Neuronal stem cell (in vitro differentiated cells): ENCODE data around the gene TRPM2.

Experiments
- DNase-seq: peaks from one replicate; pipeline ENCODE4 v3.0.0-alpha.2; 2013; ENCODE audit warnings: low spot score
- H2AFZ ChIP-seq: one replicate; pipeline ENCODE4 v1.6.1; 2013; ENCODE audit warnings: mild to moderate bottlenecking, low read length, inconsistent platforms
- H2AK5ac ChIP-seq: 2 replicates; pipeline ENCODE4 v1.6.1; 2013; ENCODE audit warnings: low read depth, mild to moderate bottlenecking, inconsistent platforms, low read length, moderate library complexity, mixed read lengths
- H2BK120ac ChIP-seq: 2 replicates; pipeline ENCODE4 v1.6.1; 2013; ENCODE audit warnings: low read depth, mild to moderate bottlenecking, inconsistent platforms, low read length, moderate library complexity, mixed read lengths
- H2BK12ac ChIP-seq: one replicate; pipeline ENCODE4 v1.6.1; 2013; ENCODE audit warnings: low read length, inconsistent platforms
- H2BK15ac ChIP-seq: 2 replicates; pipeline ENCODE4 v1.6.1; 2013; ENCODE audit warnings: mild to moderate bottlenecking, low read length, inconsistent platforms, mixed read lengths
- H2BK5ac ChIP-seq: one replicate; pipeline ENCODE4 v1.6.1; 2013; ENCODE audit warnings: inconsistent platforms, mild to moderate bottlenecking, low read length, moderate library complexity
- H3K14ac ChIP-seq: one replicate; pipeline ENCODE4 v1.6.1; 2013; ENCODE audit warnings: low read length, inconsistent platforms
- H3K18ac ChIP-seq: 2 replicates; pipeline ENCODE4 v1.6.1; 2013; ENCODE audit warnings: low read length, inconsistent platforms
- H3K23ac ChIP-seq: 2 replicates; pipeline ENCODE4 v1.6.1; 2013; ENCODE audit warnings: low read depth, mild to moderate bottlenecking, mixed read lengths, low read length, inconsistent platforms; ENCODE audit not compliant: poor library complexity
- H3K27ac ChIP-seq: replicated peaks from 3 replicates; pipeline ENCODE4 v1.5.1; 2013; ENCODE audit warnings: low read length, inconsistent platforms
- H3K27me3 ChIP-seq, 3 experiments: 2 replicates each; pipeline ENCODE4 v1.6.1; 2013; ENCODE audit warnings: low read length in 3 of 3, mild to moderate bottlenecking in 2 of 3, inconsistent platforms in 1 of 3, low read depth in 1 of 3, mixed read lengths in 1 of 3, moderate library complexity in 1 of 3; ENCODE audit not compliant: control insufficient read depth in 3 of 3, insufficient read depth in 3 of 3
- H3K36me3 ChIP-seq, 2 donors: replicated peaks in 1 of 2; 2 replicates each; pipeline ENCODE4 v1.6.1; 2013; ENCODE audit warnings: low read length in 2 of 2; ENCODE audit not compliant: control insufficient read depth in 2 of 2, insufficient read depth in 2 of 2
- H3K4ac ChIP-seq: 2 replicates; pipeline ENCODE4 v1.6.1; 2013; ENCODE audit warnings: inconsistent platforms, mild to moderate bottlenecking, low read length, moderate library complexity
- H3K4me1 ChIP-seq, 2 donors: 1 replicate in 1 of 2; 2 replicates in 1 of 2; pipeline ENCODE4 v1.6.1; 2013; ENCODE audit warnings: low read length in 2 of 2, low read depth in 1 of 2; ENCODE audit not compliant: control insufficient read depth in 2 of 2, insufficient read depth in 1 of 2
- H3K4me2 ChIP-seq: one replicate; pipeline ENCODE4 v1.6.1; 2013; ENCODE audit warnings: mild to moderate bottlenecking, low read length, inconsistent platforms; ENCODE audit not compliant: insufficient read depth, poor library complexity, severe bottlenecking
- H3K4me3 ChIP-seq, 2 donors: 2 replicates each; pipeline ENCODE4 v1.5.1; 2013; ENCODE audit warnings: low read length in 2 of 2, mild to moderate bottlenecking in 2 of 2, inconsistent platforms in 1 of 2, moderate library complexity in 1 of 2
- H3K79me1 ChIP-seq: one replicate; pipeline ENCODE4 v1.6.1; 2013; ENCODE audit warnings: low read depth, mild to moderate bottlenecking, inconsistent platforms, low read length, moderate library complexity
- H3K9ac ChIP-seq: one replicate; pipeline ENCODE4 v1.6.1; 2013; ENCODE audit warnings: mild to moderate bottlenecking, low read depth, low read length, inconsistent platforms; ENCODE audit not compliant: poor library complexity
- H3K9me3 ChIP-seq, 2 donors: replicated peaks in 1 of 2; 2 replicates each; pipeline versions ENCODE3 to v1.6.1; 2013; ENCODE audit warnings: low read length in 2 of 2, mild to moderate bottlenecking in 2 of 2, inconsistent platforms in 1 of 2, low read depth in 1 of 2, mixed read lengths in 1 of 2, moderate library complexity in 1 of 2; ENCODE audit not compliant: control insufficient read depth in 2 of 2, insufficient read depth in 1 of 2
- H4K8ac ChIP-seq: one replicate; pipeline ENCODE4 v1.6.1; 2013; ENCODE audit warnings: low read depth, mild to moderate bottlenecking, inconsistent platforms, low read length, moderate library complexity
- H4K91ac ChIP-seq: one replicate; pipeline ENCODE4 v1.6.1; 2013; ENCODE audit warnings: low read length, low read depth, mild to moderate bottlenecking, inconsistent platforms; ENCODE audit not compliant: poor library complexity
- WGBS, 2 donors: extraction: QIAGEN DNeasy Blood & Tissue Kit; methylation state at CpG; one replicate each; pipeline ENCODE4 v1.1.7; 2013; ENCODE audit warnings: missing lambda C conversion rate in 2 of 2, mixed read lengths in 1 of 2; ENCODE audit not compliant: insufficient read length in 2 of 2, insufficient replicate concordance in 1 of 2; ENCODE audit errors: extremely low coverage in 2 of 2; 5-methylcytosine and 5-hydroxymethylcytosine counted together

TRPM2 gene

DNA sequence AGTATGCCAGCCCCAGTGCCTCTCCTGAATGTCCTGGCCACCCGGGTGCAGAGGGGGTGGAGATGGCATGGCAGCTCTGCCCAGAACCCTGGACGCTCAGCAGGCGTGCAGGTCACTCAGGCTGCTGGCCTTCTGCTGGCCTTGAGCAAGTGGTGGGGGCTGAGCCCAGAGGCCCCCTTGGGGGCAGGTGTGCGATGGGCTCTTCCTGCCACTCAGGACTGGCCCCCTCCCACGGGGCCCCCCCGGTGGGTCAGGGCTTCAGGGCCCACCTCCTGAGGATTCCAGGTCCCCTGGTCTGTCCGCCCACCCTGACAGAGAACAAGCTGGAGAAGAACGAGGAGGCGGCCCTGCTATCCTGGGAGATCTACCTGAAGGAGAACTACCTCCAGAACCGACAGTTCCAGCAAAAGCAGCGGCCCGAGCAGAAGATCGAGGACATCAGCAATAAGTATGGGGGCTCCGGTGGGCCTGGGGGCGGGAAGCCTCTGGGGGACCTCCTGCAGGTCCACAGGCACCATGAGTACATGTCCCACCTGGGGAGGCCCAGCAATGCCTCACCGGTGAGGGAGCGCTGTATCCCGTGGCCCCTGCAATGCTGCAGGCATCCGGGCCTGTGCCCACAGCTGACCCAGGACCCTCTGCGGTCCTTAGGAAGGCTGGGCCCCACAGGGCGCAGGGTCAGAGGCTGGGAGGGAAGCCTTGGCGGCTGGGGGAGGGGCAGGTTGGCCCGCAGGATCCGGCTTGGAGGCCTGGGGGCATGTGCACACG lies 64.9 kb downstream of the TRPM2 start:
- H3K36me3 ChIP-seq: no peaks in the 10 kb centered on the region
- H3K23ac ChIP-seq: peak overlapping the region; percentile 80
- peak overlapping the region; percentile 46 for H2AK5ac ChIP-seq
- peak overlapping the region; percentile 75 for H2BK5ac ChIP-seq
- H3K14ac ChIP-seq: peak overlapping the region; percentile 21
- H3K9me3 ChIP-seq: peaks cover 10 to 25% of the 10 kb centered on the region in 2 donors
- peak overlapping the region; percentile 59 for H3K18ac ChIP-seq
- no peak overlapping the region for H2AFZ ChIP-seq
- no peak for DNase-seq
- no peak overlapping the region for H4K8ac ChIP-seq
- no peak overlapping the region for H2BK12ac ChIP-seq
- no peak overlapping the region for H4K91ac ChIP-seq
- H3K4me2 ChIP-seq: no peak overlapping the region
- H3K9ac ChIP-seq: no peak overlapping the region
- no peak overlapping the region for H3K27ac ChIP-seq
- H2BK120ac ChIP-seq: no peak overlapping the region
- peaks cover 0 to 16% (median 0%) of the 10 kb centered on the region in 3 experiments for H3K27me3 ChIP-seq
- no peak overlapping the region for H2BK15ac ChIP-seq
- no peaks in the 10 kb centered on the region for H3K4me1 ChIP-seq
- no peak overlapping the region for H3K4ac ChIP-seq
- H3K4me3 ChIP-seq: peak overlapping the region in 1 of 2 donors; percentile 49
- WGBS, 2 donors: no CpG with 5 or more reads among the region's 25 CpGs
- H3K79me1 ChIP-seq: no peaks in the 10 kb centered on the region

- Histone ChIP-seq H3K27me3 (peaks cover 0 to 20% (median 0%) of the 10 kb centered on the region in 3 experiments), H3K4me2 (no peak overlapping the region), H3K18ac (peak overlapping the region; percentile 59), H3K36me3 (no peaks in the 10 kb centered on the region), H3K9me3 (peaks cover 10 to 23% of the 10 kb centered on the region in 2 donors), H3K4me3 (no peak overlapping the region), H2BK15ac (no peak overlapping the region), H3K27ac (no peak overlapping the region), H4K91ac (no peak overlapping the region), H2BK5ac (no peak overlapping the region), H2AK5ac (no peak overlapping the region), H2BK12ac (no peak overlapping the region), H3K4me1 (no peaks in the 10 kb centered on the region), H3K9ac (no peak overlapping the region), H3K23ac (peak overlapping the region; percentile 47), H3K79me1 (no peaks in the 10 kb centered on the region), H2AFZ (no peak overlapping the region), H4K8ac (no peak overlapping the region), H2BK120ac (no peak overlapping the region), H3K14ac (no peak overlapping the region), H3K4ac (no peak overlapping the region)
- no CpG with 5 or more reads among the region's 8 CpGs for WGBS, 2 donors
- DNase-seq: no peak
Measured at GRCh38 chr21:44418876-44419230, 65.4 kb downstream of the TRPM2 start.

DNA sequence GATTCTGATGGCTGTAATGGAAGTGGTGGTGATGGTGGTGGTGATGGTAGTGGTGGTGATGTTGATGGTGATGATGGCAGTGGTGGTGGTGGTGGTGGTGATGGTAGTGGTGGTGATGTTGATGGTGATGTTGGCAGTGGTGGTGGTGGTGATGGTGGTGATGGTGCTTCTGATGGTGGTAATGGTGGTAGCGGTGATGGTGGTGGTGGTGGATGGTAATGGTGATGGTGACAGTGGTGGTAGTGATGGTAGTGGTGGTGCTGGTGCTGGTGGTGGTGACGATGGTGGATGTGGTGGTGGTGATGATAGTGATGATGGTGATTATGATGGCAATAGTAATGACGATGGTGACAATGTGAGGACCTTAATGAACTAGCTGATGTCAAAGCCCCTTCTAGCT lies 66.3 kb downstream of the TRPM2 start:
- Histone ChIP-seq H3K4me1 (peaks cover 0 to under 1% of the 10 kb centered on the region in 2 donors), H3K36me3 (no peaks in the 10 kb centered on the region), H2BK120ac (no peak overlapping the region), H3K27me3 (peaks cover 0 to 21% (median 0%) of the 10 kb centered on the region in 3 experiments), H2AFZ (no peak overlapping the region), H3K18ac (no peak overlapping the region), H4K8ac (no peak overlapping the region), H3K9ac (peak overlapping the region; percentile 66), H2BK15ac (no peak overlapping the region), H3K4ac (no peak overlapping the region), H3K4me3 (peak overlapping the region in 1 of 2 donors; percentile 43), H3K23ac (peak overlapping the region; percentile 37), H2AK5ac (no peak overlapping the region), H3K9me3 (peaks cover 10 to 19% of the 10 kb centered on the region in 2 donors), H3K14ac (peak overlapping the region; percentile 63), H2BK12ac (no peak overlapping the region), H3K79me1 (no peaks in the 10 kb centered on the region), H3K27ac (no peak overlapping the region), H2BK5ac (no peak overlapping the region), H4K91ac (no peak overlapping the region), H3K4me2 (no peak overlapping the region)
- no CpG with 5 or more reads among the region's 3 CpGs for WGBS, 2 donors
- no peak for DNase-seq

DNA sequence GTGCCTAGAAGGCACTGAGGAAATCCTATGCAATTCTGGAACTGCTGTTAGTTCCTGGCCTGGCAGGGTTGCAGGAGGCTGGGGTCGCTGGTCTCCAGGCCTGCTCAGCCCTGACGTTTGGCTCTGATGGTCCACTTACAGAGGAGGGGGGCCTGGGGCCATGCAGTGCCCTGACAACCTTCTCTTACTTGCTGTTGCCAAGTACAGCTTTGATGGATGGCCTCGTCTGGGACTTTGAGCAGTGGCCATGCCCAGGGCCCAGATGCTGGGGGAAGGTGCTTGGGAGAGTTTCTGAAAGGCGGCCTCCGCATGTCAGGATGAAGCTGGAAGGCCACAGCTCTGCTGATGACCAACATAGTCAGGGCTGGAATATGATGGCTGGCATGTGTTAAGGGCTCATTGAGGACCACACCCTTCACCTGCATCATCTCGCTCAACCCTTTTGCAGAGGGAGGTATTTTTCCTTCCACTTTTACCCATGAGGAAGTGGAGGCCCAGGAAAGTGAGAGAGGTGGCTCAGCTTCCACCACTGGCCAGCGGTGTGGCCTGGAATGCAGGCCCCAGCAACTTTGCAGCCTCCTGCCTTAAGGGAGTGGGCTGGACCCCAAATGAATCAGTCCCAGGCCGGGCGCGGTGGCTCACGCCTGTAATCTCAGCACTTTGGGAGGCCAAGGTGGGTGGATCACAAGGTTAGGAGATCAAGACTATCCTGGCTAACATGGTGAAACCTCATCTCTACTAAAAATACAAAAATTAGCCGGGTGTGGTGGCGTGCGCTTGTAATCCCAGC lies 67.2 kb downstream of the TRPM2 start:
- peaks cover 0 to 6% of the 10 kb centered on the region in 2 donors for H3K4me1 ChIP-seq
- H3K14ac ChIP-seq: no peak overlapping the region
- H4K91ac ChIP-seq: no peak overlapping the region
- no peak overlapping the region for H2BK120ac ChIP-seq
- DNase-seq: no peak
- peaks cover 10 to 19% of the 10 kb centered on the region in 2 donors for H3K9me3 ChIP-seq
- H2AFZ ChIP-seq: no peak overlapping the region
- no peak overlapping the region for H3K27ac ChIP-seq
- no peak overlapping the region for H2AK5ac ChIP-seq
- WGBS, 2 donors: no CpG with 5 or more reads among the region's 14 CpGs
- H4K8ac ChIP-seq: no peak overlapping the region
- H3K79me1 ChIP-seq: no peaks in the 10 kb centered on the region
- no peak overlapping the region for H3K4ac ChIP-seq
- H2BK12ac ChIP-seq: no peak overlapping the region
- H3K4me2 ChIP-seq: no peak overlapping the region
- no peak overlapping the region for H2BK5ac ChIP-seq
- H3K27me3 ChIP-seq: peaks cover 0 to 16% (median 0%) of the 10 kb centered on the region in 3 experiments
- H3K4me3 ChIP-seq: no peak overlapping the region
- H3K9ac ChIP-seq: no peak overlapping the region
- no peak overlapping the region for H3K18ac ChIP-seq
- no peak overlapping the region for H2BK15ac ChIP-seq
- H3K36me3 ChIP-seq: no peaks in the 10 kb centered on the region
- no peak overlapping the region for H3K23ac ChIP-seq
